Anterior cingulate cortex (tissue), 58 donors: ENCODE measurements around the gene VWA8.
"Not testable (repeated sequence)": the region's sequence is repeated elsewhere in the genome, so short reads cannot be mapped to it uniquely, and the experiment has no call there.

Experiments
- DNase-seq, 58 donors: peaks; one replicate each; lab custom pipeline; 2025; lab: John Stamatoyannopoulos, UW

The VWA8 gene

DNA sequence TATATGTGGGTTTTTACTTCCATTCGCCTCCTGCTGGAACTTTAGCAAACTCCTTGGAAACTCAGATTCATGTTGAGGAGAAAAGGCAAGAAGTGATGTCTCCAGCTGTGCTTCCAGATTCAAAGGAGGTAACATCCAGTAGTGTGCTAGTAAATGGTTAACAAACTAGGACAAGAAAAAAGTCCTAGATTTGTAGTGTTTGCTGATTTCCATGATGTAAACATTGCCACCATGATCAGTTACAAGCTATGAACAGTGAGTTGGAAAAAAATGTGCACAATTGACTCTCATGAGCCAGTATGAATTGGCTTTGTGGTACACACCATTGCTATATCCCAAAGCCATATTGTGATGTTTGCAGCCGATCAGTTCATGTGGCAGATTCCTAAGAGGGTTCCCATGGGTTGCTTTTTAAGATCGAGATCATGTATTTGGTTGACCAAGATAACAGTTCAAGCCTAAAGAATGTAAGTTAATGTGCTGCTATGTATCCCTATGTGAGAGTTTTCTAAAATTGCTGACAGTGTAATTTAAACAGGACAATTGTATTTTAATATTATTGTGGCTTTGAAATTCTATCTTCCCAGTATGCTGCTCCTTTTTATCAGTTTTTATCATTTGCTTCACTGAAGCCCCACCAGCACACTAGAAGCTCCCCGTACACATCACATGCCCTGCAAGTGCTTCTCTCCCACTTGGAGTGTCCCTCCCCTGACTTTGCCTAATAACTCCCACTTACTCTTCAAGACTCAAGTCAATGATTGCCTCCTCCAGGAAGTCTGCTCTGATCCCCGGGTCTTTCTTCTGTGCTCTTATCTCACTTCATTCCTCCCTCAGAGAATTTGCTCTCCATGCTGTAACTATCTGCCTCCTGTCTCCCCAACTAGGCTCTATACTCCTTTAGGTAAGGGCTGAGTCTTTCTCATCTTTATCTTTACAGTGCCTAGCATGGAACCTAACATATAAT is 355.3 kb downstream of the VWA8 start:
- no peak for DNase-seq

DNA sequence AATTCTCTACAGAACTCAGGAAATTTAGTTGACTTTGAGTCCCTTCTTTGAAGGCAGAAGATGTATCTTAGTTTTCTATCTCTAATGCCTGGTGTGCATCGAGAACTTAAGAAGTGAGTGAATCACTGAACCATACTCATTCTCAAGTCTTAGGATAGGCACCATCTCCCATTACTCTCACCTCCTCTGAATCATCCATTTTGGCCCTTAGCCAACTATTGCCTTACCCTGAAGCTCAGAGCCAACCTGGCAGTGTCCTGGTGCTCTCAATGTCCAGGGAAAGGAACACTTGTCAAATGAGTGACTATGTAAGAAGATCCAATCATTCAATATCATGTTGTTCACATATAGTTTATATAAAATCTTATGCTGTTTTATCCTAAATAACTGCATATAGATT is 357.0 kb downstream of the VWA8 start:
- DNase-seq, result no peak

DNA sequence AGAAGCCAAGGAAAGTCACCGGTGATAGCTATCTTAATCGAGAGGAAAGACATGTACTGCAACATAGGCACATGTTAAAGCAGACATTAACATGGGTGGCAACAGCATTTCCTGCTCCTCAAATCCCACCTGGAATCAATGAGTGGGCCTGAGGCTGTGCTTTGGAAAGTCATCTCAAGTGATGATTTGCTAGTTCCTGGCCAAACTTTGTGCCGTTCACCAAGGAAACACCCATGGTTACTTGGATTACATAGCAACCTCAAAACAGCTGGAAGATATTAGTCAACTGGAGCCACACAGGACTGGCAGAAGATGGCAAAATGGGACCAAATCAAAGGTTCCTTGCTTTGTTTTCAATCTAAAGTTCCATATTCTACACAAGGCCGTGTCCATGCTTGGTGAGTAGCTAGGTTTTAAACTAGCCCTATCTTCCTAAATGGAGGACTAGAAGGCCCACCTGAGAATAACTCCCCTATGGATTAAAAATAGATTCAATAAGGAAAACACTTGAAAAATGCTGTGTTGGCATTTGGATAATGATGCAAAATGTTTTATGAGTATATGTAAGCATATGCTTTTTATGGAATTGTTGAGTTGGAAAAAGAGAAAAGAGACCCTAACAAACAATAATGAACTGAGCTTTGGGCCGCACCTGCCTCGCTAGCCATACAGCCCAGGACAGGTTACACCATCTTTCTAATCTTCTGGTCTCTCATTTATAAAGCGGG is 359.0 kb downstream of the VWA8 start:
- no peak for DNase-seq

DNA sequence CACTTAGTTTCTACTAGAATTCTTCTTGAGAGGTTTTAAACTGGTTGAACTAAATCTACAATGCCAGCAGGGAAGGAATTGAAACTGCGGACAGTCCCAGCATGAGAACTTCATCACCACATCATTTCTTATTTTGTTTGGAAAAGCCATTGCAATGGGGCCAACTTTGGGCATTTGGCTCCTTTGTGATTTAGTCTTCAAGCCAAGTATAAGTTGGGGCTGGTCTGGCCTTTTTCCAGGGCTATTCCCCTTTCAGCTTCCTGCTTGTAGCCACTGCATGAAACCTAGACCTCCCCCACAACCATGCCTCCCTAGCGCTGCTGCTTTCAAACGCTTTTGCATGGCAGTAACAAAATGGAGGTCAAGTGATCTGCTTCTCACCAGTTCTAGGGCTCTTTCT is 361.3 kb downstream of the VWA8 start:
- no peak for DNase-seq

DNA sequence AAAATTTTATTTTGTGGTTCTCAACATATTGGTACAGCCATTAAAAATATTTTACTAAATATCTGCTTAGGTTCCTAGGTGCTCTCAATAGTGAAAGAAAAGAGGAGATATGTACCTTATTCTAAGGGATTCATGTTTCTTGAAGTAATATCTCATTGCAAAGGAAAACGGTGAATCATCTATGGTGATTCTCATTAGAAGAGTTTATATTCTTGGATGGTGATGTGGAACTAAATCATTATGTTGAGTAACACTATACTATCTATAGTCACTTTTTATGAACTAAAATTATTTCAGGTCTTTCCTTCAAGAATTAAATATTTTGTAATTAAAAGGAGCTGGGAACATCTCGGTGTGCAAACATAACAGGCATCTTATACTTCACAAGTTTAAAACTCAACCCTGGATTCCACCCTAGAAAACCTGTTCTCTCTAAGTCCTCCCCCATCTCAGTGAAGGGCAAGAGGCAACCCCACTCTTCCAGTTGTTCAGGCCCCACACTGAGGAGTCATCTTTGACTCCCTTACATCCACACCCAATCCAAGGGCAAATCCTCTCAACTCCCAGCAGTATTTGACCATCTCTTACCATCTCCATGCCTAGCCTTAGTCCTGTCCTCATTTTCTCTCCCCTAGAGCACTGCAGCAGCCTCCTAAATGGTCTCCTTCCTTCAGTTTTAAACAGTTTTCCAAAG is 363.4 kb downstream of the VWA8 start:
- DNase-seq, result no peak

DNA sequence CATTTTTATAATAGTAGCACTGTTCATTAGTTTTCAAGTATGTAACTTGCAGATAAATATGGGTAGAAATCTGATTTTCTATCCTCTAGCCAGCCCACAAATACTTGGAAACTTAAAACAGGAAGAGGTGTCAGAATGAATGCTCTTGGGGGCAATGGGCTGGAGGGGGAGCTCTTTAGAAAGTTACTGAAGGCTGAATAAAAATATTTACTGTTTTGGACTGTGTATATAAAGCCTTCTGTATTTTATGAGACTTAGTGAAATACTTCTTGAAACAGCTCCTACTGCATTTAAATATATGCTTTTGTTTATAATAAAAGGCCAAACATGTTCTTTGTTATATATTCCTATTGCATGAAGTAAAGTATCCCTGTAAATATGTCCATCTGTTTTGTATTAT is 364.7 kb downstream of the VWA8 start:
- DNase-seq, result no peak

DNA sequence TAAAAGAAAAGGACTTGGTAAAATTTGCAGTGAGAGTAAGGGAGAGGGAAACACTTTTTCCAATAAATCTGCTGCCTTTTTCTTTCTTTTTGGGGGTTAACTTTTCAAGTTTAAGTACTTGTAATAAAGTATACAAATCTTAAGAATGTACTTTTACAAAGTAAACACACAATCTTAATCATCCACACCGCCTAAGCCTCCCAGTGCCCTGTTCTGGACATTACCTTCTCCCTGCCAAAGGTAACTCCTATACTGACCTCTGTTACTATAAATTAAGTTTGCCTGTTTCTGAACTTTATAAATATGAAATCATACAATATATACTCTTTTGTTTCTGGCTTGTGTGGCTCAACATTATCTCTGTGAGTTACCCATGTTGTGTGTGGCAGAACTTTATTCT is 365.6 kb downstream of the VWA8 start:
- DNase-seq, result no peak

DNA sequence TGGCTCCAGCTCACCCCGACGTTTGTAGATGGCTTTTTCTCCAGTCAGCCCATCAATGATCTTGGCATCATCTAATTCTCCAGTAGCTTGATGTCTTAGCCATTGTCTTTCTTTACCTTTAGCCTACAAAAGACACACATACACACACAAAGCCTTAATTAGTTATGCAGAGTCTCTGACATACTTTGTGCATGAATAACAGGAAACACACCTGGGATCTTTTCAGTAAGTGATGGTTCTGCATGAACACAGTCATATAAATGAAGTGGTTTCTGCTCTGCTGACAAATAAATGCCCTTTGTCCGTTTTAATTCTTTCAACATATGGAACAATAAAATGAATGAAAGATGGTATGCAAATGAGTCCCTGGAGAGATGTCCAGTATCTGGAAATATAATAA is 370.3 kb downstream of the VWA8 start:
- DNase-seq, result no peak

DNA sequence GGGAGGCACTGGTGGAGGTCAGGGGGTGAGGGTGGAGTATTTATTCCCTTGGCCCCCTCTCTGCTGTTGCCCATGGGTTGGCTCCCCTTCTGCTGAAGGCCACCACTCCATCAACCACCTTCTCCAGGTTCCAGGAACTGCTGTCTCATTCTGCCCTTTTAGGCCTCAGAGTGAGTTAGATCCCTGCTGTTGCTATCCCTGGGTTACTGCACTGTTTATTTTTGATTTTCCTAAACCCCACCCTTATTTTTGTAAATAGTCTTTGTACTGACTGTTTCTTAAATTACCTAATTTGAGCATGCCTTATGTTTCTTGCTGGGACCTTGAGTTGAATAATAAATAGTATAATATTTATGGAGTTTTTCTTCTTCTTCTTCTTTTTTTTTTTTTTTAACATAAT is 370.8 kb downstream of the VWA8 start:
- DNase-seq, result no peak

DNA sequence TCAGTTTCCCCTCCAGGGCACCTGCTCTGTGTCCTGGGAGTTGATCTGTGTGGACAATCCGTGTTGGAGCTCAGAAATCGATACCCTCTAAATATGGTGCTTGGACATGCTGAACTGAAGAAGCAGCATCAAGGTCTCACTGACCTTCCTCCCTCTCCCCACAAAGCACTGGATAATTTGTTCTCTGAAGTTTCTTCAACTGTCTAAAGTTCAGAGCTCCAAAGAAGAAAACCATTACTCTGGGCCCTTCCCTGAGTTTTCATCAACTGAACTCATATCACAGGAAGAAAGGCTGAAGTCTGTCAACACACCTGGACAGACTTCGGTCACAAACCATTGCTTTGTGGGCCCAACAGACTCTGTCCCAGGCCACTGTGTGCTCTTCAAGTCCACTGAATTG is 371.5 kb downstream of the VWA8 start:
- DNase-seq, result no peak

DNA sequence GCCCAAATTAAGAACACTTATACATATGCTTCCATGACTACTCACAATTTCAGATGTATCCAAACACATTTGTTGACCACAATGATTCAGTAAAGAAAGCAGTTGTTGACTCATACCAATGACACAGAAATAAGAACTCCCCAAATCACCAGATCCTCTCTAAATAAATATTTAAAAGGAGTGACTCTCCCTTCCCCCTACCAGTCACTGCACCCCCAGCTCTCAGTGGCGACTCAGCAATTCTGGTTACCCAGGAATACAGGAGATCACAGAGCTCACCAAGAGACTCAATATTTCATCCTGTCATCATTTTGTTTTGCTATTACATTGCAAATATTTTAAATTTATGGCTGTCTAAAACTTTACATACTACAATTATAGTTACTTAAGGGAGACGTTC is 372.0 kb downstream of the VWA8 start:
- DNase-seq, result no peak

DNA sequence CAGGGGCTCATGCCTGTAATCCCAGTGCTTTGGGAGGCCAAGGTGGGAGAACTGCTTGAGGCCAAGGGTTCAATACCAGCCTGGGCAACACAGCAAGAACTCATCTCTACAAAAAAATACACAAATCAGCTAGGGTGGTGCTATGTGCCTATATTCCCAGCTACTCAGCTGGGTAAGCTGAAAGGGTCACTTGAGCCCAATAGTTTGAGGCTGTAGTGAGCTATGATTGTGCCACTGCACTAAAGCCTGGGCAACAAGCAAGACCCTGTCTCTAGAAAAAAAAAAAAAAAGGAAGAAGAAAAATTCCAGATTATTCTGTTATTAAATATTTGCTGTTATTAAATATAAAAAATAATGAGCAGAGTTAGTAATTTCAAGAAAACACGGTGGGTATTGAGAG is 372.5 kb downstream of the VWA8 start:
- no peak for DNase-seq

DNA sequence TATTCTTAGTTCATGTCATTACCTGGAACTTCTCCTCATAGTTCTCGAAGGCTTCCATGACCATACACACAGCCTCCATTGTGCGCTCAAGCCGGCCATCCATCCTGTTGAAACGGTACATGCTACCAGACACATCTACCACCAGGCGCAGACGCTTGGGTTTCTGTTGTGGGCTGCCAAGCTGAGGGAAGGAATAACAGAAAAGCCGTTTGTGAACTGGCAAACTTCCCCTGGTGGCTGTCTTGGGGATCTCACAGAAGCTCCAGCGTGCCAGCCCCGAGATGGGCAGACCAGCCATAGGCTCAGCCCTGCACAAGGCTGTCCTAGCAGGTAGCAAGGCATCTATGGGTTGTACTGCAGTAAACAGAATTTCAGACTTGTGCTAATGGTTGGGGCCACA is 373.4 kb downstream of the VWA8 start:
- DNase-seq, result no peak

DNA sequence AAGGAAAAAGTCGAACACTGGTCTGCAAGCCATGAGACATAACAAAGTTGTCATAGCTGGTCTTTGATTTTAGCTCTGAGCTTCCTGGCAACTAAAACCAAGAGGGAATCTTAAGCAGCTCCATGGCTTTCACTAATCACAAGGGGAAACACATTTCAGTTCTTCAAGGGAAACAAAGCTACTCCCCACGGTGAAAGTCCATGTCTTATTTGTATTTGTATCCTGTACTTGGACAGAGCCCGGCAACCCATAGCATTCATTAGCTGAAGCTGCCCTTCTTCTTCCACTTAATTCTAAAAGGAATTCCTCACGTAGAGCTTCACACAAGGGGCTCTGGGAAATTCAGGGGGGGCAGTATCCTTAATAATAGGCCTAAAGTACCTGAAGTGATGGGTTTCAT is 374.7 kb downstream of the VWA8 start:
- DNase-seq, result no peak

DNA sequence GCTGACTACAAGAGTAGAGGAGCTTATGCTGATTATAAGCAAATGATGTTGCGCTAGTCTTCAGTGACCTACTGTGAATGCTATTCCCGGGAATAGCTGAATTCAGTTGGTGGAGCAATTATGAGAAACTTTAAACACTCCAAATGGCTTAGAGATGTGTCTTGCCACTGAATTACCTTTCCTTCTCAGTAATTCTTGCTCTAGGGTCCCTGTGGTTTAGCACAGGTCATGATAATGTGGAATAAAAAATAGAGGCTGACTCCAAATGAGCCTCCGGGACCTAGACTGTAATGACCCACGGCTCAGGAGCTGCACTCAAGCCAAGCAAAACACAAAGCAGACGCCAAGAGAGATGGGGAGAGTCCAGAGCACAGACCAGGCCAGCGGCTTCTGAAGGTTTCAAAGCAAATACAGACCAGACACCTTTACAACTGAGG is 378.9 kb downstream of the VWA8 start:
- DNase-seq, result no peak

DNA sequence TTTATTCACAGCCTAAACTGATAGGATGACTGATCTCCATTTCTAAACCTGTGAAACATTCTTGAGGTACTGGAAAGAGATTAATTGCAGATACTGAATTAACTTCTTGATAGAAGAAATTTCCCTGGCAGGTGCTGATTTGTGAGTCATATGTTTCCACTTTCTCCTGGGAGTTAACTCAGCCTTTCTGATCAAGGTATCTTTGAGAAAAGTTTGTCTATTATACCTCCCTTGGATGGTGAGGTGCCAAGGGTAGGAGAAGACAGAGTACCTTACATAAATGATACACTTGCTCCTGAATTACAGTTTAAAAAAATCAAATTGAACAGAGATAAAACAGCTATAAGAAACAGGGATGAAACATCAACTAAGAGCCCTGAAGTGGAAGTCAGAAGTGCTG is 380.6 kb downstream of the VWA8 start:
- no peak for DNase-seq

DNA sequence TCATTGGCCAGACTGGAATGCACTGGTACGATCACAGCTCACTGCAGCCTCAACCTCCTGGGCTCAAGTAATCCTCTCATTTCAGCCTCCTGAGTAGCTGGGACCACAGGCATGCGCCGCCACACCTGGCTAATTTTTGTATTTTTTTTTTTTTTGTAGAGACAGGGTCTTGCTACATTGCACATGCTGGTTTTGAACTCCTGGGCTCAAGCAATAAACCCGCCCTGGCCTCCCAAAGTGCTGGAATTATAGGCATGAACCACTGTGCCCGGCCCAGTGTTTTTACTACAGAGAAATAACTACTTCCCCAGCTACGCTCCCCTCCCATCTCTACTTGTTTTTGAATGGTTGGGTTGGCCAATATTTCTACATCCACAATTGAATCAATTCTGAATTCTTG is 381.0 kb downstream of the VWA8 start:
- DNase-seq, result no peak

DNA sequence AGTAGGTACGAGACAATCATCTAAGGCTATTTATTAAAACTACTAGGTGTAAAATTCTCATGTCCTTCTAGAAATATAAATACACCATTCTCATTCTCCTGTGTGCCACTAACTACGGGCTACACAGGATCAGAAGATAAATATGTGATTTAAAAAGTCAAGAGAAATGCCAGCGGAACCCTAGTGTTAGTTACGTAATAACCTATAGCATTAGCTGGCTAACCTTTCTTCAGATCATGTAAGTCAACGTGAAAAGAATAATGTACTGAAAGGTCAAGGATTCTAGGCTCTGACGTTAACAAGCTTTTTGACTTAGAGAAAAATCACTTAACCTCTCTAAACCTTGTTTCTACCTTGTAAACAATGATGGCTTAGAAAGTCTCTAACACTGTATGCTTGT is 381.7 kb downstream of the VWA8 start:
- no peak for DNase-seq

DNA sequence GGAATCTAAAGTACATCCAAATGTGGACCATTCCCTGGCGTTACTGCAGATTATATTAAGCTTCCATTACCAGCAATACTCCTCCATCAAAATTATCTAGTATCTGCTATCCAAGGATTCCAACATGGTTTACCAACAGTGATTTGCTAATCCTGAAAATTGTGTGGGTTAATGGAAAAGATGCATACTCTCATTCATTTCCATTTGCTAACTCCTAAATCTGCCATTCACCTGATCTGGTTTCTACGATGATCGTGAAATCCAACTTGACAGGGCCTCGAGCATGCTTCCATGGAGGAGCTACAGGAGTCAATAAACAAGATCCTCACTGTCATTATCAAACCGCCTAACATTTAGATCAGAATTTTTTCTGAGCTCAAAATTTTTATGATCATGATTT is 382.5 kb downstream of the VWA8 start:
- no peak for DNase-seq

DNA sequence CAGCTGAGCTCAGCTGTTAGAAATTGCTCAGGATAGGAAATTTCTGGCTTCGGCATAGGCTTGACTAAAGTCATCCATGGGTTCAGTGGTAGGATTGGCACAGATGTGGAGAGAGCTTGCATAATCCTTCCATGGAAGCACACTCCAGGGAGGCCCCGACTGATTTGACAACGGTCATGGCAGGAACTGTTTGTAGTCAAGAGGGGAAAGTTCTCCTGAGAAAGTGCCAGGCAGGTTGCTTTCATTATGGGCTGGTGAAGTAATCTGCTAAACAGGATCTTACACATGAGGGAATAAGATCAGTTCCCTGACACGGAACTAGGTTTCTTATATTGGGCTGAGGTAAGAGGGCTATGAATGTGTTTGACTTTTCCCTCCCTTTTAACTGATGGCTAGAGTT is 383.5 kb downstream of the VWA8 start:
- peak in 1 of 58 donors; percentile 10 for DNase-seq

DNA sequence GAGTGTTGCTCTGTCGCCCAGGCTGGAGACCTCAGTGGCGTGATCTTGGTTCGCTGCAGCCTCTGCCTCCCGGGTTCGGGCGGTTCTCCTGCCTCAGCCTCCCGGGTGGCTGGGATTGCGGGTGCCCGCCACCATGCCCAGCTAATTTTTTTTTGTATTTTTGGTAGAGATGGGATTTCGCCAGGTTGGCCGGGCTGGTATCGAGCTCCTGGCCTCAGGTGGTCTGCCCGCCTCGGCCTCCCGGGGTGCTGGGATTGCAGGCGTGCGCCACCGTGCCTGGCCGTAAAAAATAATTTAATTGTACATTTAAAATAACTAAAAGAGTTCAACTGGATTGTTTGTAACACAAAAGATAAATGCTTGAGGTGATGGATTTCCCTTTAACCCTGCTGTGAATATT is 387.3 kb downstream of the VWA8 start:
- not testable (repeated sequence) for DNase-seq
